ENCODE measurements around the gene CLUH. TPM values are rescaled to one million over a fixed set of nuclear protein-coding genes. Genes with fewer than 3 reads are reported as not detected.

Gene CLUH
- total and polyA plus RNA-seq, 2 donors (not counting 3 experiments of a cell fraction or from before 2014, with no cell fraction given), result 33.8 to 80.7 TPM

- intact Hi-C loops (cut with micrococcal nuclease) (no loop called here), dilution Hi-C loops (cut with MboI; ENCODE audit: extremely low pct_ligation_motif_present, low sequenced_read_pairs) (no loop called here)
- H3K79me2 ChIP-seq (ENCODE audit: control insufficient read depth, insufficient read depth, low read length), result no peaks in the 10 kb centered on the region
- H3K36me3 ChIP-seq (ENCODE audit: control insufficient read depth in 2 of 2, extremely low read depth in 1 of 2, insufficient read depth in 2 of 2, low read length in 2 of 2), result no peaks in the 10 kb centered on the region
- H3K27me3 ChIP-seq (ENCODE audit: control insufficient read depth in 2 of 2, insufficient read depth in 2 of 2, low read length in 2 of 2), result peaks cover 25% of the 10 kb centered on the region in 2 experiments
- no peaks in the 10 kb centered on the region for H3K9me3 ChIP-seq (replicated peaks; ENCODE audit: control insufficient read depth, insufficient read depth, low read length)
- no peak overlapping the region for H3K27ac ChIP-seq (ENCODE audit: insufficient read depth, low read depth, low read length)
- TF ChIP-seq EZH2 (IDR thresholded peaks at IDR 0.05; ENCODE audit: borderline replicate concordance, low read depth, low read length, severe bottlenecking) (peak; percentile 71), POLR2AphosphoS5 (IDR thresholded peaks at IDR 0.05; ENCODE audit: insufficient read depth, low read depth, low read length) (no peak)
- no peaks in the 10 kb centered on the region for H3K9me1 ChIP-seq (replicated peaks; ENCODE audit: control insufficient read depth, extremely low read depth, insufficient read depth, low read length)
- H2AFZ ChIP-seq (ENCODE audit: low read depth, low read length), result no peak overlapping the region
- H3K4me1 ChIP-seq (ENCODE audit: control insufficient read depth, extremely low read depth, insufficient read depth, low read length), result no peaks in the 10 kb centered on the region
- ChIA-PET CTCF (no interaction called here), POLR2A (no interaction called here)
- no peaks in the 10 kb centered on the region for H4K20me1 ChIP-seq (replicated peaks; ENCODE audit: control insufficient read depth, extremely low read depth, insufficient read depth, low read length)
- no TSS peak for BruUV-seq (replicated peaks)
- FAIRE-seq (no peak), DNase-seq (ENCODE audit: low read depth, low spot score) (no peak)
- H3K9ac ChIP-seq (replicated peaks; ENCODE audit: extremely low read depth, insufficient read depth, low read length), result no peak overlapping the region
- H3K4me2 ChIP-seq (ENCODE audit: insufficient read depth, low read length), result no peak overlapping the region
- no peak overlapping the region for H3K4me3 ChIP-seq (replicated peaks in 1 of 3; ENCODE audit: insufficient read depth in 1 of 3, low read depth in 1 of 3, low read length in 3 of 3)
These were observed 44.5 kb upstream of the CLUH start for GRCh38 chr17:2755891-2756724.

GRCh38 chr17:2751491-2751890 lies 39.9 kb upstream of the CLUH start:
- Histone ChIP-seq H3K9me1 (replicated peaks; ENCODE audit: control insufficient read depth, extremely low read depth, insufficient read depth, low read length) (no peaks in the 10 kb centered on the region), H3K9ac (replicated peaks; ENCODE audit: extremely low read depth, insufficient read depth, low read length) (no peak overlapping the region), H3K36me3 (ENCODE audit: control insufficient read depth in 2 of 2, extremely low read depth in 1 of 2, insufficient read depth in 2 of 2, low read length in 2 of 2) (no peaks in the 10 kb centered on the region), H3K27me3 (ENCODE audit: control insufficient read depth in 2 of 2, insufficient read depth in 2 of 2, low read length in 2 of 2) (peaks cover 29 to 30% of the 10 kb centered on the region in 2 experiments), H3K9me3 (replicated peaks; ENCODE audit: control insufficient read depth, insufficient read depth, low read length) (no peaks in the 10 kb centered on the region), H3K4me2 (ENCODE audit: insufficient read depth, low read length) (no peak overlapping the region), H3K27ac (ENCODE audit: insufficient read depth, low read depth, low read length) (no peak overlapping the region), H3K4me1 (ENCODE audit: control insufficient read depth, extremely low read depth, insufficient read depth, low read length) (no peaks in the 10 kb centered on the region), H4K20me1 (replicated peaks; ENCODE audit: control insufficient read depth, extremely low read depth, insufficient read depth, low read length) (no peaks in the 10 kb centered on the region), H3K79me2 (ENCODE audit: control insufficient read depth, insufficient read depth, low read length) (no peaks in the 10 kb centered on the region), H2AFZ (ENCODE audit: low read depth, low read length) (no peak overlapping the region), H3K4me3 (replicated peaks in 1 of 3; ENCODE audit: insufficient read depth in 1 of 3, low read depth in 1 of 3, low read length in 3 of 3) (no peak overlapping the region)
- POLR2A ChIA-PET, result no interaction called here
- DNase-seq (ENCODE audit: low read depth, low spot score) (no peak), FAIRE-seq (no peak)
- dilution Hi-C loops (cut with MboI; ENCODE audit: extremely low pct_ligation_motif_present, low sequenced_read_pairs) (no loop called here), intact Hi-C loops (cut with micrococcal nuclease) (no loop called here)
- CTCF ChIA-PET, result no interaction called here
- TF ChIP-seq MAX (IDR thresholded peaks at IDR 0.05; ENCODE audit: insufficient read depth, insufficient read length) (no peak), CTCF (IDR thresholded peaks at IDR 0.05; ENCODE audit: extremely low read depth in 1 of 2, insufficient read depth in 1 of 2, low read depth in 1 of 2, low read length in 2 of 2) (no peak), POLR2A (IDR thresholded peaks at IDR 0.05; ENCODE audit: low read depth, low read length) (no peak), FOS (IDR thresholded peaks at IDR 0.05; ENCODE audit: borderline replicate concordance, insufficient read depth, low read length) (no peak), MYC (IDR thresholded peaks at IDR 0.05; ENCODE audit: low read depth, low read length) (no peak), POLR2AphosphoS5 (IDR thresholded peaks at IDR 0.05; ENCODE audit: insufficient read depth, low read depth, low read length) (no peak), JUN (IDR thresholded peaks at IDR 0.05; ENCODE audit: borderline replicate concordance, insufficient read depth, insufficient read length, low read depth) (no peak), EZH2 (IDR thresholded peaks at IDR 0.05; ENCODE audit: borderline replicate concordance, low read depth, low read length, severe bottlenecking) (no peak), GATA2 (IDR thresholded peaks at IDR 0.05; ENCODE audit: insufficient read depth, insufficient read length, low read depth, low read length) (no peak)
- BruUV-seq (replicated peaks), result no TSS peak
